DMS 273 (cell line): ENCODE measurements around the gene PAX9.

Experiments used
- DNase-seq: peaks from one replicate; lab custom pipeline; 2025; ENCODE audit not compliant: unreplicated experiment; lab: John Stamatoyannopoulos, UW

PAX9 gene

DNA sequence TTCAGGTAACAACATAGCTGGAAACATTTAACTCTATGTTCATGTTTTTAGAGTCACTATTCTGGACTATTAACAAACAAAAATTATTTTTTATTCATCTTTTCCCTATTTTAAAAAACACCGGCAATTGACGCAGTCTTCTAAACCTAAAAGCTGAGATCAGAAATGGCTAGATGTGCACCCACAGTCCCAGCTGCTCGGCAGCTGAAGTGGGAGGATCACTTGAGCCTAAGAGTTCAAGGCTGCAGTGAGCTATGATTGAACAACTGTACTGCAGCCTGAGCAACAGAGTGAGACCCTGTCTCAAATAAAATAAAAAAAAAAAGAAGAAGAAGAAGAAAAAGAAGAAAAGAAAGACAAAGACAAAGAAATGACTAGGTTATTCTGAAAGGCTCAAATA lies 64.5 kb downstream of the PAX9 start:
- DNase-seq: no peak
